Glutamatergic neuron (in vitro differentiated cells): ENCODE results near the gene ADAP2. TPM values are rescaled to one million over a fixed set of nuclear protein-coding genes. Genes with fewer than 3 reads are reported as not detected.

ENCODE experiments used
- DNase-seq: peaks from one replicate; pipeline ENCODE4 v3.0.0; 2022
- H3K27ac Mint-ChIP-seq: one replicate; pipeline ENCODE4 v1.8.0; 2020; ENCODE audit warnings: mild to moderate bottlenecking, mixed read lengths, inconsistent platforms; ENCODE audit not compliant: unreplicated experiment
- H3K27me3 Mint-ChIP-seq: one replicate; pipeline ENCODE4 v1.8.0; 2020; ENCODE audit warnings: mild to moderate bottlenecking, moderate library complexity, mixed read lengths, inconsistent platforms; ENCODE audit not compliant: unreplicated experiment
- H3K36me3 Mint-ChIP-seq: one replicate; pipeline ENCODE4 v1.8.0; 2020; ENCODE audit warnings: mild to moderate bottlenecking, mixed read lengths, inconsistent platforms; ENCODE audit not compliant: unreplicated experiment
- H3K4me1 Mint-ChIP-seq: one replicate; pipeline ENCODE4 v1.8.0; 2020; ENCODE audit warnings: mild to moderate bottlenecking, low read depth, mixed read lengths, inconsistent platforms; ENCODE audit not compliant: unreplicated experiment
- H3K4me3 Mint-ChIP-seq: one replicate; pipeline ENCODE4 v1.8.0; 2020; ENCODE audit warnings: mild to moderate bottlenecking, mixed read lengths, inconsistent platforms; ENCODE audit not compliant: unreplicated experiment
- H3K9me3 Mint-ChIP-seq: one replicate; pipeline ENCODE4 v1.8.0; 2020; ENCODE audit warnings: mild to moderate bottlenecking, moderate library complexity, mixed read lengths, inconsistent platforms; ENCODE audit not compliant: unreplicated experiment
- CTCF ChIP-seq: fragments of 200-600 bp; sonication (generic); IDR thresholded peaks from one replicate; pipeline ENCODE4 v1.5.0; 2021; ENCODE audit not compliant: partially characterized antibody, unreplicated experiment
- total RNA-seq: library from RNA; stranded (reverse); fragmentation: NEBNext Ultra II Directional; extraction: Animal tissue kit (Norgen Biotek cat#: 25700); gene quantifications from one replicate; pipeline ENCODE4 v1.2.1, GENCODE V29; 2021; ENCODE audit not compliant: unreplicated experiment

The ADAP2 gene
- total RNA-seq, 1 donor from 2014 or later, result 0.51 TPM

GRCh38 chr17:30981531-30982519 is 60.1 kb downstream of the ADAP2 start:
- H3K36me3 Mint-ChIP-seq, result peaks cover 5% of the 10 kb centered on the region
- H3K4me3 Mint-ChIP-seq, result no peak overlapping the region
- no peaks in the 10 kb centered on the region for H3K4me1 Mint-ChIP-seq
- H3K9me3 Mint-ChIP-seq, result peaks cover 4% of the 10 kb centered on the region
- no peak overlapping the region for H3K27ac Mint-ChIP-seq
- no peak for DNase-seq
- H3K27me3 Mint-ChIP-seq, result peaks cover 2% of the 10 kb centered on the region
- TF ChIP-seq CTCF, result no peak

- Mint-ChIP-seq H3K27ac (no peak overlapping the region), H3K27me3 (peaks cover 2% of the 10 kb centered on the region), H3K4me3 (no peak overlapping the region), H3K4me1 (no peaks in the 10 kb centered on the region), H3K36me3 (peaks cover 5% of the 10 kb centered on the region), H3K9me3 (peaks cover 4% of the 10 kb centered on the region)
- no peak for DNase-seq
- no peak for TF ChIP-seq CTCF
Measured at GRCh38 chr17:30982855-30983254, 61.1 kb downstream of the ADAP2 start.

GRCh38 chr17:30990458-30990857 is 68.7 kb downstream of the ADAP2 start:
- H3K4me1 Mint-ChIP-seq, result no peaks in the 10 kb centered on the region
- H3K9me3 Mint-ChIP-seq, result no peaks in the 10 kb centered on the region
- H3K4me3 Mint-ChIP-seq, result no peak overlapping the region
- H3K27ac Mint-ChIP-seq, result no peak overlapping the region
- no peak for TF ChIP-seq CTCF
- no peaks in the 10 kb centered on the region for H3K36me3 Mint-ChIP-seq
- no peaks in the 10 kb centered on the region for H3K27me3 Mint-ChIP-seq
- no peak for DNase-seq

GRCh38 chr17:30992551-30992950 is 70.8 kb downstream of the ADAP2 start:
- no peaks in the 10 kb centered on the region for H3K27me3 Mint-ChIP-seq
- no peaks in the 10 kb centered on the region for H3K36me3 Mint-ChIP-seq
- TF ChIP-seq CTCF, result no peak
- no peak for DNase-seq
- H3K27ac Mint-ChIP-seq, result no peak overlapping the region
- H3K4me1 Mint-ChIP-seq, result no peaks in the 10 kb centered on the region
- no peaks in the 10 kb centered on the region for H3K9me3 Mint-ChIP-seq
- H3K4me3 Mint-ChIP-seq, result no peak overlapping the region

- no peak overlapping the region for H3K4me3 Mint-ChIP-seq
- H3K36me3 Mint-ChIP-seq, result no peaks in the 10 kb centered on the region
- no peak for TF ChIP-seq CTCF
- no peaks in the 10 kb centered on the region for H3K27me3 Mint-ChIP-seq
- H3K9me3 Mint-ChIP-seq, result no peaks in the 10 kb centered on the region
- DNase-seq, result no peak
- no peaks in the 10 kb centered on the region for H3K4me1 Mint-ChIP-seq
- H3K27ac Mint-ChIP-seq, result no peak overlapping the region
Measured at GRCh38 chr17:30995347-30995746, 73.6 kb downstream of the ADAP2 start.
